Measurements from ENCODE around the gene SLC26A6.
A peak's percentile ranks its signal among the peaks of the same experiment; 100 is the strongest.

SLC26A6 gene
- 17.8 to 43.7 reads per million in 2 experiments for total RNA-seq

DNA sequence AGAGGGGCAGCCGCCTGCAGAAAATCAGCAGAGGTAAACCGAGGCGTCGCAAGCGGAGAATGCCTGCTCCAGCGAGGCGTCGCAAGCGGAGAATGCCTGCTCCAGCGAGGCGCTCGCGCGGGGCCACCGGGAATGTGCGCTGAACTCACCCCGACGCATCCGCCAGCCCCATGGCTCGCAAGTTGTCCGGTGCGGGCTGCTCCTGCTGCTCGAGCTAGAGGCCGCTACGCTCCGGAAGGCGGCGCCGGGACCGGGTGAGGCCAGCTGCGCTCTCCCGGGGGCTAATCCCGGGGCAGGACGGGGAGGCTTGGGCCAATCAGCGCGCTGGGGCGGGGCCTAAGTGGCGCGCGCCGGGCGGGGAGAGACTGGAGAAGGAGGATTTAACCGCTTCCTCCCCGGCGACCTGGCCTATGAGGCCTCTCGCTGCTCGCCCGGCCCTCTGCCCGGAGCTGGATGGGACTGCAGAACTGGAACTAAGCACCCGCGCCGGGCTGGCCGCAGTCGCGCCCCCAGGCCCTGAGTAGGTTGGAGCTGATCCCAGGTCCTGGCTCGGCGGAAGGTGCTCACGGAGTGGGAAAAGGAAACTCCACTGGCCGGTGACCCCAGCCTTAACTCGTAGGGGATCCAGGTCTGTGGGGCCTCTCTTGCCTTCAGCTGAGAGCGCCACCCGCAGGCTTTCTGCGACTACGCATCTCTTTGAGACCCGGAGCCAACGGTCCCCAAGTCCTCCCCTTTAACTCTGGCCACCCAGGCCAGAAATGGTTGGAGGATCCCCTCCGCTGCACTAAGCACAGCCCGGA is at the start of gene SLC26A6:
SLC26A6 (minus strand) TSS at position 240 of the 800 bp plus-strand sequence; CDS start at position 172, 68 bp downstream.
- peak; percentile 88 for DNase-seq (ENCODE audit: low read depth)

DNA sequence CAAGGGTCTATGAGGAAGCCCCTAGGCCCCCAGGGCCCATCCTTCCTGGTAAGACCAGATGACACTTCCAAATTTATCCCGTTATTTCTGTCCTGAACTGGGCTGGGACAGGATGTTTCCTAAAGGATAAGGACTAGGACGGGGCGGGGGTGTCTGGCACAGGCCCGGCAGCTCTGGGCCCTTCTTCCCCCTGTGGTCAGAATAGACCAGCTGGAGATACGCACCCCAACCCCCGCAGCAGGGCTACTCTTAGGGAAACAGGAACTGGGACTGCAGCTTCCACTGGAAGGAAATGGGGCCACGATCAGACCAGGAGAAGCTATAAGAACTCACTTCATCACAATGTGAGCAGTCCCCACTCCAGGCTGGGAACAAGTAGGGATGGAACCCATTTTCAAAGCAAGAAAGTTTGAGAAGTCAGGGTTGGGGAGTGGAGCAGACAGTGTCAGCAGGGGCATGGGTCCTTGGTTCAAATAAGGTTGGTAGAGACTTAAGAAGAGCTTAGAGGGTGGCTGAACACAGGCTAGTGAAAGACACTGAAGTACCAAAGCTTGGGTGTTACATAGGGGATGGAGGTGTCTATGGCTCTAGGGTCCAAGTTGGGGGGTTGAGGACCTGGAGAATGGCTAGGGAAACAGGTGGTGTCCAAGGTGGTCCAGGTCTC is 49.4 kb upstream of the SLC26A6 start:
- DNase-seq (ENCODE audit: low read depth): no peak

GRCh38 chr3:48684054-48684349 is 48.7 kb upstream of the SLC26A6 start:
- DNase-seq (ENCODE audit: low read depth): no peak

DNA sequence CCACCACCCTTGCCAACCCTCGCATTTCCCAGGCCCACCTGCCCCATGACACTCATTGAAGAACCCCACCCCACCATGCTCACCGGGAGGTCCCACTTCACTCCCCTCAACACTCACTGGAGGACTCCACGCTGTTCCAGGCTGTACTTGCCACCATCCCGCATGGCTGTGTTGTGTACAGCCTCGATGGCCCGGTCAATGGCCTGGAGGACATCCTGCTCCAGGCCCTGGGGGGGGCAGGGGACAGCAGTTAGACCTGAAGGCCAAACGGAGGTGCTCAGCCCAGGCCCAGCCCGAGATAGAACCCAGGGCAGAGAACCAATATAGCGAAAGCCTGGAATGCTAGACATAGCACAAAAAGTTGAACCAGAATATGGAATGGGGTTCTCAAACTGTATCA is 47.5 kb upstream of the SLC26A6 start:
- no peak for DNase-seq (ENCODE audit: low read depth)

GRCh38 chr3:48681974-48682610 is 46.8 kb upstream of the SLC26A6 start:
- no peak for DNase-seq (ENCODE audit: low read depth)

- DNase-seq (ENCODE audit: low read depth): no peak
Observed at GRCh38 chr3:48681541-48681880, 46.2 kb upstream of the SLC26A6 start.

DNA sequence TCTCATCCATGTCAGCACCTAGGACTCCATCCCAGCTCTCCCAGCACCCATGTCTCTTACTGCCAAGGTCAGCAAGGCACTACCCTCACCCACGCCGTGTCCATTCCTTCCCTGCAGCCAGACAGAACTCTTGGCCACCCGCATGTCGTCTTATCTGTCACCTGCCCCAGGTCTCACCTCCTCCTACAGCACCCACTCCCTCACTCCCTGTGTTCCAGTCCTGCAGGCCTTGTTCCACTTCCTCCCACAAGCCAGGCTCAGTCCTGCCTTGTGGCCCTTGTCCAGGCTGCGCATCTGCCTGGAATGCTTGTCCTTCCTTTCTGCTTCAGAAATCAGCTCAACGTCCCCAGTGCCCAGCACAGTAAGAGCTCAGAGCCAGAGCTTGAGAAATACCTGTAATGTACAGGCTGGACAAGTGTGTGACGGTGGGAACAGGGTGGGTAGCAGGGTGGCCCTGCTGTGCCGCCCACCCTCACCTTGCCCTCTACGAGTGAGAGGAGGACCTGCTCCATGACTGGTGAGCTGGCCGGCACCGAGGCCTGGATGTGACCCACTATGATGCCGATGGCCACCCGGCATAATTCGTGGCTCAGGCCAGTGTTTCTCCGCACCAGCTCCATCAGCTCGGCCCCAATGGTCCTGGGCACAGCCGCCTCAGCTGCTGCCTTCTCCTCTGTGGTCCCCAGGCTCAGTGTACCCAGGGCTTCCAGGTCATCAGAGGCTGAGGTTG is 45.7 kb upstream of the SLC26A6 start:
- DNase-seq (ENCODE audit: low read depth): no peak

GRCh38 chr3:48679411-48680391 is 44.4 kb upstream of the SLC26A6 start:
- DNase-seq (ENCODE audit: low read depth): no peak

DNA sequence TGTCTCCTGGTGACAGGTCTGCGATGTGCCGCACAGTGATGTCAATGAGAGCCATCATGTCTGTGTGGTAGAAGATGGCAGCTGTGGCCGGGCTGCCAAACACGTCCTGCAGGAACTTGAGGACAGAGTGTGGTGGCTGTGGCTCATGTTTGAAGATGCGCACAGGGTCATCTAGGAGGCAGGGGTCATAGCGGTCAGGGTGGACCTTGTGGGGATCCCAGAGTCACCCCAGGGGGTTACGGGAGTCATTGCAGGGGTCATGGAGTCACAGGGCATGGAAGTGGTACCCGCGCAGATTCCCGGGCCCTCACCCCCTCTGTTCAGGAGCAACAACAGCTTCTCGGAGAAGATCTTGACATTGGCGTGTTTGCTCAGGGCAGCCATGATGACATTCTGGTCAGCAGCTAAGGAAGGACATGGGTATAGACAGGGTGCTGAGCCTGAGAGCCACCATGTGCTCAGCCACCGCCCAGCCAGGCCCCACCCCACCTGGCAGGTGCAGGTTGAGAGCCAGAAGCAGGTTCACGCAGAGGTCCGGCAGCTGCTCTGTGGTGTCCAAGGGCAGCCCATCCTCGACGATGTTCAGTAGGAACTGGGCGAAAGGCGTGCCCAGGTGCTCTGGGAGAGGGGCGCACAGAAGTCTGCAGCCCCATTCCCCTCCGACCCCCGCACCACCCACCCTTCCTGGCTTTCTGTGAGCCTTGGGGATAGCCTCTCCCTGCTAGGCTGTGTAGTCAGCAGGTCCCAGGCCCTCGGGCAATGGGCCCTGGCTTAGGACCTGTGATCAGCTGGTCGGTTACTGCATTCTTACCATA is 43.5 kb upstream of the SLC26A6 start:
- no peak for DNase-seq (ENCODE audit: low read depth)

GRCh38 chr3:48678056-48678455 is 42.8 kb upstream of the SLC26A6 start:
- DNase-seq (ENCODE audit: low read depth): no peak

DNA sequence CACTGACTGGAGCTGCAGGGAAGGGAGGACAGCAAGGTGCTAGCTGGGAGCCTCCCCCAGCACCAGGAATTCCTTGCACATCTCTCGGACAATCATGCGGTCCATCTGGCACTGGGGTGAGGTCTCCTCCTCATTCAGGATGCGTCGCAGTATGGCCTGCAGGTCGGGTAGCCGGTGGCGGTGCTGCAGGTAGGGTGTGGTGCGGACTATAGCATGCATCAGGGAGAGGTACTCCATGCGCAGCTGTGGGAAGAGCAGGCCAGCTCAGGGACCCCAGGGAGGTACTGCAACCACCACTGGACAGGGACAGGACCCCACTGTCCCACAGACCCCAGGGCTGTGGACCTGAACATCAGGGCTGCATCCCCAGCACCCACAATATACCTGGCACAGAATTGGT is 39.2 kb upstream of the SLC26A6 start:
- no peak for DNase-seq (ENCODE audit: low read depth)

- DNase-seq (ENCODE audit: low read depth): no peak
Observed at GRCh38 chr3:48672522-48672921, 37.3 kb upstream of the SLC26A6 start.

DNA sequence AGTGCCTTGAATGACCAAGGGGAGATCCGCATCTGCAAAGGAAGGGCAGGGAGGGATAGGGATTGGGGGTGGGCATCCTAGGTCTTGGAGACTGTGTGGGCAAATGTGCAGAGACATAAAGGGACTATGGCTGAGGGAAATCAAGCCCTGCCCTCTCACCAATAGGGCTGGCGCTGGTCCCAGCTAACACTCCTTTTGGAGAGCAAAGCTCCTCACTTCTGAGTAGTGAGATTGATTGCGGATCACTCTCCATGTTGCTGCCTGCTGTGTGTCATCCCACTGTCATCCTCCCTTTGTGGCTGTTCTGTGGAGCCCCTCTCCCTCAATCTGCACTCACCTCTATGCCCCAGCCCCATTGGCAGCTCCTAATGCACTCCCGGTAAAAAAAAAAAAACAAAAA is 29.7 kb upstream of the SLC26A6 start:
- no peak for DNase-seq (ENCODE audit: low read depth)

- no peak for DNase-seq (ENCODE audit: low read depth)
Observed at GRCh38 chr3:48664313-48664644, 29.0 kb upstream of the SLC26A6 start.

DNA sequence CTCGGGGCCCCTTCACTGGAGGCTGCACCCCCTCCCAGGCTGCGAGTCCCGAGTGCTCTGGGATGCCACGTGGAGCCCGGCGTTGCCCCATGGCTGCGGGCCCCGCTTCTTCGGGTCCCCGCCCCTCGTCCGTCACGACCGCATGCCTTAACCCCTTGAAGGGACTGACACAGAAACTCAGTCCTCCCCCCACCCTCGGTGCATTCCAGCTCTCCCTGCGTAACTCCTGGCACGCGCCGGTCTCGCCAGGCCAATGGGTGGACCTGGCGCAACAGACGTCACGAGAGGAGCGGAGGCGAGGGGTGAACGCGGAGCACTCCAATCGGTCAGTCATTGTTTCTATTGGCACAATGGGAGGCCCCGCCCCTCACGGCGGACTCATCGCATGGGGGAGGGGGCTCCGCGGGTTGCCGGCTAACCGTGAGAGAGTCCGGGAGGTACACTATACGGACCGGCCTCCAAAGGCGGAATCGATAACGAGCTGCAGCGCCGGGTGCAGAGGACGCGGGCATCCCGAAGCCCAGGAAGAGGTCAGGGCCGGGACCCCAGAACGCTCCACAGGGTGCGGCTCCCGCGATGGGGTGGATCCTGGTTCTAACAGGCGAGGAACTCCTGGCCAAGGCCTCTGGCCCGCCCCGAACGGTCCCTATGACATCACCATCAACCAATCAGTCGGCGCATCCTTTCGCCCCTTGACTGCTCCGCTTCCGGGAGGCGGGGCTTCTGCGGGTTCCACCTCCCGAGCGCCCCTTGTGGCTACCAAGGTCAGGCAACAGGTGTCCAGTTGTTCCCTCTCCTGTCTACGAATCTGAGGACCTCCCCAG is 28.4 kb upstream of the SLC26A6 start:
- DNase-seq (ENCODE audit: low read depth): peak; percentile 71

- peak; percentile 37 for DNase-seq (ENCODE audit: low read depth)
Observed at GRCh38 chr3:48662753-48663488, 27.7 kb upstream of the SLC26A6 start, which contains the start of gene CELSR3. TSS of gene CELSR3 (minus strand) at chr3:48662886. CDS start at chr3:48662634, 252 bp downstream.

GRCh38 chr3:48662145-48662752 is 27.0 kb upstream of the SLC26A6 start:
- no peak for DNase-seq (ENCODE audit: low read depth)

- peak; percentile 61 for DNase-seq (ENCODE audit: low read depth)
Observed at GRCh38 chr3:48661501-48662144, 26.4 kb upstream of the SLC26A6 start.

All from T follicular helper cell (primary cell).